GM23338 (cell line): ENCODE data around the gene EPB41L4A. TPM values are rescaled to one million over a fixed set of nuclear protein-coding genes. Genes with fewer than 3 reads are reported as not detected.

Source experiments
- ATAC-seq: fragments of 200-7000 bp; cut with Tn5 transposase; 3 replicates; pipeline ENCODE4 v1.9.1; 2020
- DNase-seq: peaks from one replicate; pipeline ENCODE4 v3.0.0-alpha.2; 2015; ENCODE audit warnings: low spot score
- H2AFZ ChIP-seq: fragments of 200-600 bp; sonication (generic); 2 replicates; pipeline ENCODE4 v1.8.0; 2016; ENCODE audit warnings: antibody characterized with exemption, mild to moderate bottlenecking, moderate library complexity
- H3F3A ChIP-seq: fragments of 200-600 bp; sonication (generic); replicated peaks from 2 replicates; pipeline ENCODE4 v1.8.0; 2017; ENCODE audit warnings: antibody characterized with exemption, mixed run types, low read depth
- H3K27ac ChIP-seq: fragments of 200-600 bp; sonication (generic); 2 replicates; pipeline ENCODE4 v1.6.1; 2016; ENCODE audit warnings: low read depth
- H3K27me3 ChIP-seq: fragments of 200-600 bp; sonication (generic); 2 replicates; pipeline ENCODE4 v1.8.0; 2016; ENCODE audit warnings: mild to moderate bottlenecking, mixed run types, moderate library complexity; ENCODE audit not compliant: insufficient read depth
- H3K36me3 ChIP-seq: fragments of 200-600 bp; sonication (generic); 2 replicates; pipeline ENCODE4 v1.8.0; 2016; ENCODE audit warnings: mild to moderate bottlenecking; ENCODE audit not compliant: insufficient read depth
- H3K4me1 ChIP-seq: fragments of 200-600 bp; sonication (generic); 2 replicates; pipeline ENCODE4 v1.8.0; 2016; ENCODE audit warnings: mild to moderate bottlenecking, moderate library complexity; ENCODE audit not compliant: insufficient read depth
- H3K4me2 ChIP-seq: fragments of 200-600 bp; sonication (generic); 2 replicates; pipeline ENCODE4 v1.7.1; 2017; ENCODE audit warnings: mixed run types
- H3K4me3 ChIP-seq: fragments of 200-600 bp; sonication (generic); 2 replicates; pipeline ENCODE4 v1.6.1; 2016; ENCODE audit warnings: mixed run types
- H3K79me2 ChIP-seq: fragments of 200-600 bp; sonication (generic); replicated peaks from 2 replicates; pipeline ENCODE4 v1.8.0; 2017; ENCODE audit warnings: mild to moderate bottlenecking; ENCODE audit not compliant: insufficient read depth
- H3K9me2 ChIP-seq: fragments of 200-600 bp; sonication (generic); 2 replicates; pipeline ENCODE4 v1.8.0; 2017; ENCODE audit not compliant: insufficient read depth
- H4K20me1 ChIP-seq: fragments of 200-600 bp; sonication (generic); replicated peaks from 2 replicates; pipeline ENCODE4 v1.8.0; 2017; ENCODE audit warnings: mild to moderate bottlenecking; ENCODE audit not compliant: insufficient read depth
- H3K27ac Mint-ChIP-seq: 2 replicates; pipeline ENCODE4 v1.8.0; 2020; ENCODE audit warnings: inconsistent platforms, mild to moderate bottlenecking, moderate library complexity, mixed read lengths
- H3K27me3 Mint-ChIP-seq: 3 replicates; pipeline ENCODE4 v1.8.0; 2022; ENCODE audit warnings: low read depth, mild to moderate bottlenecking, moderate library complexity, mixed read lengths, inconsistent platforms; ENCODE audit not compliant: insufficient read depth, poor library complexity
- H3K36me3 Mint-ChIP-seq: 3 replicates; pipeline ENCODE4 v1.8.0; 2021; ENCODE audit warnings: low read depth, mild to moderate bottlenecking, inconsistent platforms, moderate library complexity, mixed read lengths
- H3K4me1 Mint-ChIP-seq: 3 replicates; pipeline ENCODE4 v1.8.0; 2020; ENCODE audit warnings: mild to moderate bottlenecking, inconsistent platforms, mixed read lengths
- H3K4me3 Mint-ChIP-seq: 3 replicates; pipeline ENCODE4 v1.8.0; 2021; ENCODE audit warnings: moderate library complexity, mild to moderate bottlenecking, inconsistent platforms, mixed read lengths
- H3K9me3 Mint-ChIP-seq: 3 replicates; pipeline ENCODE4 v1.8.0; 2020; ENCODE audit warnings: moderate library complexity, mild to moderate bottlenecking, inconsistent platforms, mixed read lengths
- EZH2 ChIP-seq: fragments of 200-600 bp; sonication (generic); IDR thresholded peaks from one replicate; pipeline ENCODE4 v1.8.0; 2017; ENCODE audit warnings: antibody characterized with exemption, mild to moderate bottlenecking, low read depth; ENCODE audit not compliant: unreplicated experiment
- EZH2phosphoT487 ChIP-seq: fragments of 200-600 bp; sonication (generic); IDR thresholded peaks from one replicate; pipeline ENCODE4 v1.8.1; 2018; ENCODE audit warnings: antibody characterized with exemption; ENCODE audit not compliant: unreplicated experiment
- JUNB ChIP-seq: IDR thresholded peaks from one replicate; pipeline ENCODE4 v1.6.1; 2016; ENCODE audit warnings: antibody characterized with exemption; ENCODE audit not compliant: unreplicated experiment
- NANOG ChIP-seq: IDR thresholded peaks from 2 replicates; pipeline ENCODE4 v1.6.1; 2016; ENCODE audit warnings: antibody characterized with exemption, borderline replicate concordance
- POLR2AphosphoS5 ChIP-seq: IDR thresholded peaks from 2 replicates; pipeline ENCODE4 v1.6.1; 2016; ENCODE audit warnings: antibody characterized with exemption, low read depth
- STAT1 ChIP-seq: IDR thresholded peaks from one replicate; pipeline ENCODE4 v1.6.1; 2016; ENCODE audit warnings: antibody characterized with exemption; ENCODE audit not compliant: unreplicated experiment
- ZNF114 ChIP-seq: fragments of 250-450 bp; sonication (Bioruptor Pico); IDR thresholded peaks from 2 replicates; pipeline ENCODE4 v1.5.0; 2020; ENCODE audit warnings: mild to moderate bottlenecking, moderate library complexity
- ZNF331 ChIP-seq: fragments of 250-450 bp; sonication (Bioruptor Pico); IDR thresholded peaks from 2 replicates; pipeline ENCODE4 v1.5.0; 2020; ENCODE audit warnings: low read depth, mild to moderate bottlenecking, moderate library complexity
- ZNF462 ChIP-seq: fragments of 250-450 bp; sonication (Bioruptor Pico); IDR thresholded peaks from 2 replicates; pipeline ENCODE4 v1.5.0; 2020; ENCODE audit warnings: mild to moderate bottlenecking, moderate library complexity
- polyA plus RNA-seq: library from polyadenylated mRNA; unstranded; fragments of >200 nt; fragmentation: Nextera tagmentation; extraction: Ambion mirVana; gene quantifications from 2 replicates; pipeline ENCODE4 v1.2.1, GENCODE V29; 2016
- total RNA-seq: library from RNA; depleted of rRNA; stranded (reverse); fragments of >200 nt; shearing (Covaris generic); gene quantifications from 2 replicates; pipeline ENCODE4 v1.2.3, GENCODE V29; 2014
- TF ChIP-seq, protein P1 (sequence below): IDR thresholded peaks from 2 replicates; pipeline ENCODE4 v1.6.1; 2016; ENCODE audit warnings: antibody characterized with exemption

Gene EPB41L4A
- total and polyA plus RNA-seq, 2 experiments from 2014 or later: 5.7 to 6.0 TPM

GRCh38 chr5:112306956-112307355 lies 112.1 kb downstream of the EPB41L4A start:
- Histone ChIP-seq H3K4me1 (peaks cover 3% of the 10 kb centered on the region; the same call in 1 of the 2 replicates), H3K27ac (no peak overlapping the region), H3K4me2 (no peak overlapping the region), H3F3A (no peaks in the 10 kb centered on the region), H4K20me1 (no peaks in the 10 kb centered on the region), H3K36me3 (no peaks in the 10 kb centered on the region), H2AFZ (no peak overlapping the region), H3K4me3 (no peak overlapping the region), H3K79me2 (no peaks in the 10 kb centered on the region), H3K27me3 (no peaks in the 10 kb centered on the region), H3K9me2 (no peaks in the 10 kb centered on the region)
- peaks cover 5% of the 10 kb centered on the region; the same call in 2 of the 3 replicates for H3K4me1 Mint-ChIP-seq
- H3K4me3 Mint-ChIP-seq: no peak overlapping the region
- no peak overlapping the region for H3K27ac Mint-ChIP-seq
- H3K9me3 Mint-ChIP-seq: no peaks in the 10 kb centered on the region
- H3K27me3 Mint-ChIP-seq: no peaks in the 10 kb centered on the region
- no peak for TF ChIP-seq STAT1
- TF ChIP-seq POLR2AphosphoS5: no peak
- no peak for TF ChIP-seq ZNF462 (CRISPR knock-in tag)
- TF ChIP-seq, protein P1, sequence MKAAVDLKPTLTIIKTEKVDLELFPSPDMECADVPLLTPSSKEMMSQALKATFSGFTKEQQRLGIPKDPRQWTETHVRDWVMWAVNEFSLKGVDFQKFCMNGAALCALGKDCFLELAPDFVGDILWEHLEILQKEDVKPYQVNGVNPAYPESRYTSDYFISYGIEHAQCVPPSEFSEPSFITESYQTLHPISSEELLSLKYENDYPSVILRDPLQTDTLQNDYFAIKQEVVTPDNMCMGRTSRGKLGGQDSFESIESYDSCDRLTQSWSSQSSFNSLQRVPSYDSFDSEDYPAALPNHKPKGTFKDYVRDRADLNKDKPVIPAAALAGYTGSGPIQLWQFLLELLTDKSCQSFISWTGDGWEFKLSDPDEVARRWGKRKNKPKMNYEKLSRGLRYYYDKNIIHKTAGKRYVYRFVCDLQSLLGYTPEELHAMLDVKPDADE: no peak
- TF ChIP-seq NANOG: no peak
- no peak for TF ChIP-seq EZH2phosphoT487
- no peak for TF ChIP-seq ZNF331 (CRISPR knock-in tag)
- no peak for TF ChIP-seq JUNB
- TF ChIP-seq ZNF114 (CRISPR knock-in tag): no peak
- no peak for TF ChIP-seq EZH2
- DNase-seq (no peak), ATAC-seq (no peak)
- H3K36me3 Mint-ChIP-seq: no peaks in the 10 kb centered on the region
